H1 (cell line): ENCODE results near the gene WDR44. TPM values are rescaled to one million over a fixed set of nuclear protein-coding genes. Genes with fewer than 3 reads are reported as not detected.

Experiments
- CTCF ChIA-PET: fragments of 300-600 bp; sonication (Branson Sonifier 250); formaldehyde crosslinking; loops from one replicate; lab custom pipeline; 2021; ENCODE audit not compliant: partially characterized antibody; lab: Charles Lee
- POLR2A ChIA-PET: fragments of 300-600 bp; sonication (Branson Sonifier 250); formaldehyde crosslinking; loops from one replicate; lab custom pipeline; 2021; ENCODE audit warnings: inconsistent platforms; ENCODE audit not compliant: partially characterized antibody; lab: Charles Lee
- DNase-seq, 2 experiments: peaks; one replicate each; pipeline versions ENCODE4 v3.0.0 to v3.0.0-alpha.2; 2010 to 2022; ENCODE audit warnings: low spot score in 2 of 2, low read depth in 1 of 2, mixed read lengths in 1 of 2
- FAIRE-seq: peaks from 2 replicates; lab custom pipeline; 2011; peaks lifted over from hg19 to GRCh38; lab: Jason Lieb, UNC
- H2AFZ ChIP-seq: 2 replicates; pipeline ENCODE4 v1.8.1; 2012; ENCODE audit warnings: low read length, inconsistent platforms
- H2AK5ac ChIP-seq: 2 replicates; pipeline ENCODE4 v1.6.1; 2013; ENCODE audit warnings: low read depth, low read length
- H2BK120ac ChIP-seq: replicated peaks from 2 replicates; pipeline ENCODE3; 2013; ENCODE audit warnings: low read depth, low read length, inconsistent platforms
- H2BK12ac ChIP-seq: 2 replicates; pipeline ENCODE4 v1.6.1; 2013; ENCODE audit warnings: low read depth, low read length
- H2BK15ac ChIP-seq: 2 replicates; pipeline ENCODE4 v1.6.1; 2013; ENCODE audit warnings: low read length
- H2BK20ac ChIP-seq: 2 replicates; pipeline ENCODE4 v1.6.1; 2013; ENCODE audit warnings: low read length
- H2BK5ac ChIP-seq: 2 replicates; pipeline ENCODE4 v1.6.1; 2013; ENCODE audit warnings: low read depth, low read length
- H3K14ac ChIP-seq: 2 replicates; pipeline ENCODE4 v1.6.1; 2013; ENCODE audit warnings: inconsistent platforms; ENCODE audit not compliant: insufficient read length
- H3K18ac ChIP-seq: 2 replicates; pipeline ENCODE4 v1.6.1; 2013; ENCODE audit warnings: low read length; ENCODE audit errors: extremely low read depth
- H3K23ac ChIP-seq: 2 replicates; pipeline ENCODE4 v1.6.1; 2013; ENCODE audit warnings: inconsistent platforms; ENCODE audit not compliant: insufficient read length
- H3K23me2 ChIP-seq: 2 replicates; pipeline ENCODE4 v1.6.1; 2013; ENCODE audit warnings: low read depth, low read length
- H3K27ac ChIP-seq: 2 replicates; pipeline ENCODE4 v1.6.1; 2011; ENCODE audit warnings: low read depth, low read length, inconsistent platforms
- H3K27me3 ChIP-seq, 4 experiments: replicated peaks in 1 of 4; 1 replicate in 1 of 4; 2 replicates in 3 of 4; pipeline versions ENCODE4 v1.6.1 to v1.8.1; 2011 to 2013; ENCODE audit warnings: low read length in 3 of 4, mild to moderate bottlenecking in 3 of 4, inconsistent platforms in 2 of 4, mixed read lengths in 2 of 4, moderate library complexity in 1 of 4; ENCODE audit not compliant: control insufficient read depth in 3 of 4, insufficient read depth in 3 of 4; ENCODE audit errors: extremely low read depth in 1 of 4
- H3K36me3 ChIP-seq, 4 experiments: 2 replicates each; pipeline versions ENCODE4 v1.6.1 to v1.8.1; 2011 to 2013; ENCODE audit warnings: mild to moderate bottlenecking in 4 of 4, low read length in 3 of 4, moderate library complexity in 2 of 4, control low read depth in 1 of 4, inconsistent platforms in 1 of 4; ENCODE audit not compliant: insufficient read depth in 4 of 4, control insufficient read depth in 2 of 4
- H3K4ac ChIP-seq: replicated peaks from 2 replicates; pipeline ENCODE3; 2013; ENCODE audit warnings: low read length, low read depth, mixed read lengths, inconsistent platforms; ENCODE audit not compliant: insufficient read length
- H3K4me1 ChIP-seq, 4 experiments: replicated peaks in 1 of 4; 1 replicate in 1 of 4; 2 replicates in 3 of 4; pipeline versions ENCODE4 v1.6.1 to v1.8.1; 2011 to 2013; ENCODE audit warnings: low read length in 3 of 4, inconsistent platforms in 2 of 4, mixed read lengths in 1 of 4; ENCODE audit not compliant: insufficient read depth in 4 of 4, control insufficient read depth in 3 of 4
- H3K4me2 ChIP-seq, 2 experiments: 2 replicates each; pipeline versions ENCODE4 v1.6.1 to v1.8.1; 2011 to 2013; ENCODE audit warnings: low read depth in 2 of 2, low read length in 2 of 2, control low read depth in 1 of 2, inconsistent platforms in 1 of 2, mild to moderate bottlenecking in 1 of 2; ENCODE audit not compliant: insufficient read depth in 1 of 2
- H3K4me3 ChIP-seq, 4 experiments: fragments of 200-600, 300-600 bp in 1 of 4; sonication (generic), shearing (Covaris generic), sonication (Bioruptor Twin) in 1 of 4; 2 replicates each; pipeline versions ENCODE4 v1.5.1 to v1.8.1; 2011 to 2016; ENCODE audit warnings: low read length in 4 of 4, low read depth in 3 of 4, control low read depth in 2 of 4, inconsistent platforms in 2 of 4, mild to moderate bottlenecking in 2 of 4, mixed read lengths in 1 of 4, moderate library complexity in 1 of 4; ENCODE audit not compliant: insufficient read depth in 2 of 4; ENCODE audit errors: extremely low read depth in 1 of 4
- H3K56ac ChIP-seq: replicated peaks from 2 replicates; pipeline ENCODE3; 2013; ENCODE audit warnings: low read depth, mild to moderate bottlenecking, mixed read lengths, low read length, inconsistent platforms; ENCODE audit not compliant: insufficient read length
- H3K79me1 ChIP-seq: 2 replicates; pipeline ENCODE4 v1.6.1; 2013; ENCODE audit warnings: low read depth, low read length, control low read depth
- H3K79me2 ChIP-seq, 2 experiments: 2 replicates each; pipeline versions ENCODE4 v1.6.1 to v1.8.1; 2012 to 2013; ENCODE audit warnings: low read length in 2 of 2, mild to moderate bottlenecking in 2 of 2, inconsistent platforms in 1 of 2; ENCODE audit not compliant: insufficient read depth in 2 of 2, control insufficient read depth in 1 of 2
- H3K9ac ChIP-seq, 4 experiments: replicated peaks in 1 of 4; 1 replicate in 1 of 4; 2 replicates in 3 of 4; pipeline versions ENCODE4 v1.6.1 to v1.8.1; 2011 to 2013; ENCODE audit warnings: low read depth in 3 of 4, low read length in 3 of 4, control low read depth in 2 of 4, mild to moderate bottlenecking in 2 of 4, moderate library complexity in 2 of 4, inconsistent platforms in 1 of 4; ENCODE audit errors: extremely low read depth in 1 of 4
- H3K9me3 ChIP-seq, 2 experiments: 2 replicates each; pipeline versions ENCODE4 v1.6.1 to v1.8.1; 2012 to 2013; ENCODE audit warnings: mild to moderate bottlenecking in 2 of 2, moderate library complexity in 2 of 2, control low read depth in 1 of 2, inconsistent platforms in 1 of 2, low read depth in 1 of 2, low read length in 1 of 2, mixed read lengths in 1 of 2; ENCODE audit not compliant: insufficient read depth in 2 of 2
- H4K20me1 ChIP-seq, 2 experiments: replicated peaks in 1 of 2; 2 replicates each; pipeline versions ENCODE3 to v1.8.1; 2011 to 2013; ENCODE audit warnings: inconsistent platforms in 2 of 2, low read length in 2 of 2, mild to moderate bottlenecking in 1 of 2; ENCODE audit not compliant: insufficient read depth in 2 of 2, control insufficient read depth in 1 of 2
- H4K5ac ChIP-seq: 2 replicates; pipeline ENCODE4 v1.6.1; 2013; ENCODE audit warnings: low read length, low read depth, mixed read lengths, inconsistent platforms; ENCODE audit not compliant: insufficient read length
- H4K8ac ChIP-seq: 2 replicates; pipeline ENCODE4 v1.8.0; 2013; ENCODE audit warnings: mild to moderate bottlenecking, moderate library complexity, low read length, inconsistent platforms; ENCODE audit not compliant: insufficient read depth; ENCODE audit errors: extremely low read depth
- H4K91ac ChIP-seq: replicated peaks from 2 replicates; pipeline ENCODE3; 2013; ENCODE audit warnings: low read length, mixed read lengths, inconsistent platforms; ENCODE audit not compliant: insufficient read length
- TAF7 ChIP-seq: optimal IDR thresholded peaks from 2 replicates; pipeline ENCODE3; 2011; ENCODE audit warnings: low read depth, mild to moderate bottlenecking, inconsistent platforms, low read length, moderate library complexity, borderline replicate concordance
- WGBS, 2 experiments: shearing (Covaris generic) in 1 of 2; methylation state at CpG; one replicate each; pipeline versions ENCODE4 v1.1.6 to v1.1.7; 2013 to 2015; ENCODE audit warnings: low lambda C conversion rate in 2 of 2, mixed read lengths in 2 of 2, inconsistent platforms in 1 of 2, low coverage in 1 of 2, missing lambda C conversion rate in 1 of 2; ENCODE audit not compliant: insufficient replicate concordance in 2 of 2, insufficient coverage in 1 of 2, insufficient read length in 1 of 2; ENCODE audit errors: extremely low coverage in 1 of 2, missing lambda C conversion rate in 1 of 2; 5-methylcytosine and 5-hydroxymethylcytosine counted together
- polyA plus RNA-seq, 7 experiments: library from polyadenylated mRNA; depleted of rRNA in 3 of 7; stranded (reverse) in 5 of 7; unstranded in 2 of 7; fragments of >200 nt in 5 of 7; fragments of 200-250 nt in 2 of 7; gene quantifications; 1 replicate in 5 of 7; 2 replicates in 1 of 7; 4 replicates in 1 of 7; pipeline versions ENCODE4 v1.2.1 to v1.2.3, GENCODE V29; 2011 to 2013; ENCODE audit warnings: missing spikeins in 2 of 7, mixed read lengths in 2 of 7
- total RNA-seq: library from RNA; stranded (reverse); fragmentation: NEBNext Ultra II Directional; extraction: Animal tissue kit (Norgen Biotek cat#: 25700); gene quantifications from 2 replicates; pipeline ENCODE4 v1.2.1, GENCODE V29; 2021
- TF ChIP-seq, protein P1 (sequence below): IDR thresholded peaks from 2 replicates; pipeline ENCODE4 v1.6.1; 2012; ENCODE audit warnings: inconsistent platforms

WDR44 gene
- total and polyA plus RNA-seq, 2 of the 8 experiments (the other 6 are each of a cell fraction or from before 2014, with no cell fraction given): 5.1 to 17.2 TPM

DNA sequence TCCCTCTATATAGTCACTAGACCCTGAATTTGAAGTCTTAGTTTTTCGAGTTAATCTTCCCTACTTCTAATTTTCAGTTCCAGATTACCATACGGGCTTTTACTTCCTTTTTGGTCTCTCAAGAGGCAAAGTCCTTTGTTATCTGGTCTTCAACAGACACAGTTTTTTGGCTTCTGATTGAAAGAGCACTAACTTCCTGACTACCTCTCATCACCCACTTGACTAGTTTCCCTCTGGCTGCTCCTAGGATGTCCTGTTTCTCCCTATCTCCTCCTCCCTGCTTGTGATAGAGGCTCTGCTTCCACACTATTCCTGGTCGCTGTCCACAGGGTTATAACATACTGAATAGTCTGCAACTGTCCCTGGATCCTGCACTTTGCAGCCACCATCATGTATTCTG is 16.7 kb upstream of the WDR44 start:
- no peak overlapping the region for H4K8ac ChIP-seq
- no peak overlapping the region for H3K23ac ChIP-seq
- H3K9me3 ChIP-seq: no peaks in the 10 kb centered on the region
- no peaks in the 10 kb centered on the region for H3K36me3 ChIP-seq
- no peaks in the 10 kb centered on the region for H3K23me2 ChIP-seq
- H2BK20ac ChIP-seq: no peak overlapping the region
- no peak overlapping the region for H2BK15ac ChIP-seq
- no peaks in the 10 kb centered on the region for H4K20me1 ChIP-seq
- no peak overlapping the region for H3K4me2 ChIP-seq
- H4K5ac ChIP-seq: no peak overlapping the region
- H2AFZ ChIP-seq: no peak overlapping the region
- no peak overlapping the region for H2BK120ac ChIP-seq
- FAIRE-seq (no peak), DNase-seq (no peak)
- H3K56ac ChIP-seq: no peak overlapping the region
- H4K91ac ChIP-seq: no peak overlapping the region
- POLR2A ChIA-PET: no interaction called here
- no peaks in the 10 kb centered on the region for H3K27me3 ChIP-seq
- H2BK5ac ChIP-seq: no peak overlapping the region
- H3K79me1 ChIP-seq: no peaks in the 10 kb centered on the region
- H3K18ac ChIP-seq: no peak overlapping the region
- H3K9ac ChIP-seq: no peak overlapping the region
- no peak overlapping the region for H3K27ac ChIP-seq
- TF ChIP-seq, protein P1, sequence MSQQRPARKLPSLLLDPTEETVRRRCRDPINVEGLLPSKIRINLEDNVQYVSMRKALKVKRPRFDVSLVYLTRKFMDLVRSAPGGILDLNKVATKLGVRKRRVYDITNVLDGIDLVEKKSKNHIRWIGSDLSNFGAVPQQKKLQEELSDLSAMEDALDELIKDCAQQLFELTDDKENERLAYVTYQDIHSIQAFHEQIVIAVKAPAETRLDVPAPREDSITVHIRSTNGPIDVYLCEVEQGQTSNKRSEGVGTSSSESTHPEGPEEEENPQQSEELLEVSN: no peak
- TF ChIP-seq TAF7: no peak
- no peaks in the 10 kb centered on the region for H3K4me1 ChIP-seq
- H3K4ac ChIP-seq: no peak overlapping the region
- H2AK5ac ChIP-seq: no peak overlapping the region
- H2BK12ac ChIP-seq: no peak overlapping the region
- CTCF ChIA-PET: no interaction called here
- H3K4me3 ChIP-seq: no peak overlapping the region
- WGBS, 2 experiments: 92% methylated on average over 3 of the region's 3 CpGs; no CpG with 5 or more reads in 1 of the 2 experiments
- H3K14ac ChIP-seq: no peak overlapping the region
- H3K79me2 ChIP-seq: no peaks in the 10 kb centered on the region
